HEK293 (cell line): ENCODE measurements around the gene NAALADL2.

ENCODE experiments used
- CTCF ChIA-PET: fragments of 350-600 bp; formaldehyde crosslinking; extraction: SDS; loops from one replicate; lab custom pipeline; 2021; ENCODE audit warnings: antibody characterized with exemption; lab: Yijun Ruan, JAX
- POLR2A ChIA-PET: fragments of 300-600 bp; formaldehyde crosslinking; extraction: SDS; loops from one replicate; lab custom pipeline; 2020; ENCODE audit warnings: antibody characterized with exemption, inconsistent platforms; lab: Yijun Ruan, JAX
- H3K27ac ChIP-seq: fragments of 200-500 bp; sonication (Bioruptor generic); 2 replicates; pipeline ENCODE4 v1.5.1; 2014; ENCODE audit warnings: low read depth, low read length, control low read depth, inconsistent platforms; ENCODE audit errors: extremely low read depth
- H3K36me3 ChIP-seq, 2 experiments: fragments of 200-500 bp in 1 of 2; sonication (Bioruptor generic) in 1 of 2; 1 replicate in 1 of 2; 2 replicates in 1 of 2; pipeline ENCODE4 v1.5.1; 2014 to 2017; ENCODE audit warnings: inconsistent platforms in 2 of 2, low read length in 2 of 2; ENCODE audit not compliant: control insufficient read depth in 2 of 2, insufficient read depth in 1 of 2
- H3K4me1 ChIP-seq: fragments of 200-500 bp; sonication (Bioruptor generic); 2 replicates; pipeline ENCODE4 v1.5.1; 2014; ENCODE audit warnings: mild to moderate bottlenecking, low read length, inconsistent platforms; ENCODE audit not compliant: control insufficient read depth, insufficient read depth
- H3K4me3 ChIP-seq: 2 replicates; pipeline ENCODE4 v1.5.1; 2011; ENCODE audit warnings: low read depth, mild to moderate bottlenecking, control low read depth, low read length, moderate library complexity
- H3K9me3 ChIP-seq: fragments of 200-500 bp; sonication (Bioruptor generic); 2 replicates; pipeline ENCODE4 v1.5.1; 2014; ENCODE audit warnings: low read depth, low read length, inconsistent platforms; ENCODE audit not compliant: control insufficient read depth, insufficient read depth
- GLI2 ChIP-seq: fragments of 450-650 bp; formaldehyde crosslinking; IDR thresholded peaks from 2 replicates; pipeline ENCODE4; 2017; ENCODE audit warnings: missing biosample characterization, missing genetic modification characterization, low read depth, borderline replicate concordance
- SCRT2 ChIP-seq: fragments of 450-650 bp; formaldehyde crosslinking; IDR thresholded peaks from 2 replicates; pipeline ENCODE4 v1.5.1; 2016; ENCODE audit warnings: missing biosample characterization, missing genetic modification characterization
- ZIC2 ChIP-seq: fragments of 450-650 bp; formaldehyde crosslinking; IDR thresholded peaks from 2 replicates; pipeline ENCODE4 v1.5.1; 2016; ENCODE audit warnings: missing biosample characterization, missing genetic modification characterization
- ZNF274 ChIP-seq, 2 experiments: fragments of 200-500 bp in 1 of 2; fragments of 450-650 bp in 1 of 2; sonication (Bioruptor generic) in 1 of 2; formaldehyde crosslinking in 1 of 2; IDR thresholded peaks; 2 replicates each; pipeline versions ENCODE4 v1.5.1 to v1.6.1; 2014 to 2016; ENCODE audit warnings: borderline replicate concordance in 1 of 2, inconsistent platforms in 1 of 2, low read length in 1 of 2, missing biosample characterization in 1 of 2, missing genetic modification characterization in 1 of 2
- ZNF621 ChIP-seq: fragments of 450-650 bp; formaldehyde crosslinking; IDR thresholded peaks from 2 replicates; pipeline ENCODE4 v1.5.1; 2017; ENCODE audit warnings: missing biosample characterization, missing genetic modification characterization
- ZNF623 ChIP-seq: fragments of 450-650 bp; formaldehyde crosslinking; IDR thresholded peaks from 2 replicates; pipeline ENCODE4 v1.5.1; 2016; ENCODE audit warnings: missing biosample characterization, missing genetic modification characterization
- ZNF626 ChIP-seq: fragments of 450-650 bp; sonication (Bioruptor Pico); formaldehyde crosslinking; IDR thresholded peaks from 2 replicates; pipeline ENCODE4 v1.5.1; 2018; ENCODE audit warnings: missing biosample characterization, missing genetic modification characterization, inconsistent platforms
- ZNF677 ChIP-seq: fragments of 450-650 bp; IDR thresholded peaks from 2 replicates; pipeline ENCODE4 v1.5.0; 2018; ENCODE audit warnings: missing biosample characterization, mild to moderate bottlenecking, missing genetic modification characterization, moderate library complexity
- ZNF785 ChIP-seq: fragments of 450-650 bp; formaldehyde crosslinking; IDR thresholded peaks from 2 replicates; pipeline ENCODE4 v1.5.1; 2016; ENCODE audit warnings: missing biosample characterization, missing genetic modification characterization
- ZNF837 ChIP-seq: fragments of 450-650 bp; formaldehyde crosslinking; IDR thresholded peaks from 2 replicates; pipeline ENCODE4 v1.5.1; 2016; ENCODE audit warnings: missing biosample characterization, missing genetic modification characterization
- ZSCAN16 ChIP-seq: fragments of 450-650 bp; formaldehyde crosslinking; IDR thresholded peaks from 2 replicates; pipeline ENCODE4 v1.5.1; 2016; ENCODE audit warnings: missing biosample characterization, missing genetic modification characterization
- TF ChIP-seq, protein P1 (sequence below): fragments of 450-650 bp; formaldehyde crosslinking; IDR thresholded peaks from 2 replicates; pipeline ENCODE4 v1.5.1; 2016; ENCODE audit warnings: missing biosample characterization, missing genetic modification characterization
- TF ChIP-seq, protein P2 (sequence below): fragments of 450-650 bp; formaldehyde crosslinking; optimal IDR thresholded peaks from 2 replicates; pipeline ENCODE3; 2016; ENCODE audit warnings: missing biosample characterization, mild to moderate bottlenecking, missing genetic modification characterization
- TF ChIP-seq, protein P3 (sequence below): fragments of 450-650 bp; formaldehyde crosslinking; IDR thresholded peaks from 2 replicates; pipeline ENCODE4 v1.5.1; 2016; ENCODE audit warnings: missing biosample characterization, missing genetic modification characterization

NAALADL2 gene

DNA sequence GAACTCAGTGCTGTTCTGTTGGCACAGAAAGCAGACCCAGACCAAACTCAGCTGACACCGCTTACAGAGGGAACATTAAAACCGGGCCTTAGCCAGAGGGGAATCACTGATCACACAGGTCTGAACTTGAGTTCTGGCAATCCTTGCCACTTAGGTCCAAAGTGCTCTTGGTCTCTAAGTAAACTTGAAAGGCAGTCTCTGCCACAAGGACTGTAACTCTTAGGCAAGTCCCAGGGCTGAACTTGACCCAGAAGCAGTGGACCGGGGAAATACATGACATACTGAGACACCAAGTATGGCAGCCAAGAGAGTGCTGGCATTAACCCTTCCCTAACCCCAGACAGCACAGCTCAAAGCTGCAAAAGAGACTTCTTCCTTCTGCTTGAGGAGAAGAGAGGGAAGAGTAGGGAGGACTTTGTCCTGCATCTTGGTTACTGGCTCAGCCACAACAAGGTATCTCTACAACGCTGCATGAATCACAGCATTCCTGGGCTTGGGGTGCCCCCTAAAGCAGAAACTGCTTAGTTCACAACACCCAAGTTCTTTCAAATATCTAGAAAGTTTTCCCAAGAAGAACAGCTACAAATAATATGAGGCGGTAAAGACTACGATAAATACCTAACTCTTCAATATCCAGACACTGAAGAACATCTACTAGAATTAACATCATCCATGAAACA, 32.5 kb downstream of the NAALADL2 start (continued):
- TF ChIP-seq, protein P1, sequence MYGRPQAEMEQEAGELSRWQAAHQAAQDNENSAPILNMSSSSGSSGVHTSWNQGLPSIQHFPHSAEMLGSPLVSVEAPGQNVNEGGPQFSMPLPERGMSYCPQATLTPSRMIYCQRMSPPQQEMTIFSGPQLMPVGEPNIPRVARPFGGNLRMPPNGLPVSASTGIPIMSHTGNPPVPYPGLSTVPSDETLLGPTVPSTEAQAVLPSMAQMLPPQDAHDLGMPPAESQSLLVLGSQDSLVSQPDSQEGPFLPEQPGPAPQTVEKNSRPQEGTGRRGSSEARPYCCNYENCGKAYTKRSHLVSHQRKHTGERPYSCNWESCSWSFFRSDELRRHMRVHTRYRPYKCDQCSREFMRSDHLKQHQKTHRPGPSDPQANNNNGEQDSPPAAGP (tag by site-specific recombination) = no peak
- TF ChIP-seq ZNF677 (no peak), ZNF626 (tag by site-specific recombination) (no peak)
- TF ChIP-seq, protein P2, sequence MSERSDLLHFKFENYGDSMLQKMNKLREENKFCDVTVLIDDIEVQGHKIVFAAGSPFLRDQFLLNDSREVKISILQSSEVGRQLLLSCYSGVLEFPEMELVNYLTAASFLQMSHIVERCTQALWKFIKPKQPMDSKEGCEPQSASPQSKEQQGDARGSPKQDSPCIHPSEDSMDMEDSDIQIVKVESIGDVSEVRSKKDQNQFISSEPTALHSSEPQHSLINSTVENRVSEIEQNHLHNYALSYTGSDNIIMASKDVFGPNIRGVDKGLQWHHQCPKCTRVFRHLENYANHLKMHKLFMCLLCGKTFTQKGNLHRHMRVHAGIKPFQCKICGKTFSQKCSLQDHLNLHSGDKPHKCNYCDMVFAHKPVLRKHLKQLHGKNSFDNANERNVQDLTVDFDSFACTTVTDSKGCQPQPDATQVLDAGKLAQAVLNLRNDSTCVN (tag by site-specific recombination) = no peak

DNA sequence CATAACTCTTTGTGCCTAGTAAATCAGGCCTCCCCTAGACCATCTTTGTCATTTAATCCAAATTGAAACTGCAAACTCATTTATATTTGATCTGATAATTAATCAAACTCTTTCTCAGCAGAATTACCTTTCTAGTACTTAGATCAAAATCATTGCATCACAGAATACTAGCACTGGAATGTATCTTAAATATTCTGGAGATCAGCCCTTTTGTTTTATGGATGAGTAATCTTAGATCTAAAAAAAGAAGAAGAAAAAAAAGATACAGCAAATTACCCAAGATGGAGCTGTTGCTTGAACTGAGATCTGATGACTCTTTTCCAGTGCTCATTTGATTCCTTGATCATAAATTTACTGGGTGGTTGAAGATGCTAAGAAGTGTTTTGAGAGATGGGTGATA, 47.9 kb downstream of the NAALADL2 start:
- Histone ChIP-seq H3K4me3 (no peak overlapping the region), H3K9me3 (no peaks in the 10 kb centered on the region), H3K27ac (no peak overlapping the region), H3K4me1 (no peaks in the 10 kb centered on the region), H3K36me3 (no peaks in the 10 kb centered on the region)
- POLR2A ChIA-PET = no interaction called here
- TF ChIP-seq ZNF623 (no peak), SCRT2 (no peak), ZNF785 (no peak), ZSCAN16 (tag by site-specific recombination) (no peak)
- TF ChIP-seq, protein P3, sequence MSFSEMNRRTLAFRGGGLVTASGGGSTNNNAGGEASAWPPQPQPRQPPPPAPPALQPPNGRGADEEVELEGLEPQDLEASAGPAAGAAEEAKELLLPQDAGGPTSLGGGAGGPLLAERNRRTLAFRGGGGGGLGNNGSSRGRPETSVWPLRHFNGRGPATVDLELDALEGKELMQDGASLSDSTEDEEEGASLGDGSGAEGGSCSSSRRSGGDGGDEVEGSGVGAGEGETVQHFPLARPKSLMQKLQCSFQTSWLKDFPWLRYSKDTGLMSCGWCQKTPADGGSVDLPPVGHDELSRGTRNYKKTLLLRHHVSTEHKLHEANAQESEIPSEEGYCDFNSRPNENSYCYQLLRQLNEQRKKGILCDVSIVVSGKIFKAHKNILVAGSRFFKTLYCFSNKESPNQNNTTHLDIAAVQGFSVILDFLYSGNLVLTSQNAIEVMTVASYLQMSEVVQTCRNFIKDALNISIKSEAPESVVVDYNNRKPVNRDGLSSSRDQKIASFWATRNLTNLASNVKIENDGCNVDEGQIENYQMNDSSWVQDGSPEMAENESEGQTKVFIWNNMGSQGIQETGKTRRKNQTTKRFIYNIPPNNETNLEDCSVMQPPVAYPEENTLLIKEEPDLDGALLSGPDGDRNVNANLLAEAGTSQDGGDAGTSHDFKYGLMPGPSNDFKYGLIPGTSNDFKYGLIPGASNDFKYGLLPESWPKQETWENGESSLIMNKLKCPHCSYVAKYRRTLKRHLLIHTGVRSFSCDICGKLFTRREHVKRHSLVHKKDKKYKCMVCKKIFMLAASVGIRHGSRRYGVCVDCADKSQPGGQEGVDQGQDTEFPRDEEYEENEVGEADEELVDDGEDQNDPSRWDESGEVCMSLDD (tag by site-specific recombination) = no peak
- CTCF ChIA-PET = no interaction called here

DNA sequence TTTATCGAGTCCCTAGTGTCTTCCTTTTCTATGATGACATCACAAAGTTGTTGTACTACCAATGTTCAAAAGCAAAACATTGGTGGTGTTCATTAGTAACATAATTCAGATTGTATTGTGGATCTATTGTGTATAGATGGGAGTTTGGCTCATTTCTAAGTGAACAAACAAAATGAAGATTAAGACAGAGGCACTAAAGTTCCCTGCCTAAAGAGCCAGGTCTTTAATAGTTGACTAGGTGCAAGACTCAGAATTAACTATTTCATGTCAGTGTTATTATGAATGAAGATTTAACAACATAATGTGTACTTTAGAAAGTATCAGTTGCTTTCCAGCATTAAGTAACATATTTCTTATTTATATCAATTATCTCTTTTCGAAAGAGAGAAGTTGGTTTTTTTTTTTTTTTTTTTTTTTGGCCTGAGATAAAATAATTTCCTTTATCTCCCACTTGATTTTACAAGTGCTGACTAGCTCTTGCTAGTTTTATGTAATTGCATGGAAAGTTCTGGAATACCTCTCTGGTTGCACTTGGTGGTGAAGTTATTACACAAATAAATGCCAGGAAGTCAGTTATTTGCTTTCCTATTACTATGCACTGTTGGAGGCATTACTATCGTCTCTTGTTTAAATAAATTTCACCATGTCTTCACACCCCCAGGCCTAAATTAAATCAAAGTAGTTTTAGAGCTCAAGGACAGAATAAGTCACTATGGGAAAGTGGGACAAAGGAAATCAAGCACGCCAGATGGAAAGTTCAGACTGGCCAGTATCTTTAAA, 48.7 kb downstream of the NAALADL2 start:
- Histone ChIP-seq H3K27ac (no peak overlapping the region), H3K4me3 (no peak overlapping the region), H3K36me3 (no peaks in the 10 kb centered on the region), H3K4me1 (no peaks in the 10 kb centered on the region), H3K9me3 (no peaks in the 10 kb centered on the region)
- TF ChIP-seq GLI2 (tag by site-specific recombination) (no peak), ZNF837 (tag by site-specific recombination) (no peak), ZNF274 (IDR thresholded peaks at IDR 0.05; ENCODE audit: low read length) (no peak), ZNF274 (tag by site-specific recombination; IDR thresholded peaks at IDR 0.05; ENCODE audit: borderline replicate concordance) (no peak), ZIC2 (no peak), ZNF621 (no peak)
- ChIA-PET POLR2A (no interaction called here), CTCF (no interaction called here)
